ENCODE measurements around the gene LARP1B.

GRCh38 chr4:128141866-128142265, 80.8 kb downstream of the LARP1B start:
- no peak for TF ChIP-seq CTCF (IDR thresholded peaks at IDR 0.05)
- TF ChIP-seq POLR2A (IDR thresholded peaks at IDR 0.05): no peak
